ENCODE measurements around the gene PEPD. TPM values are rescaled to one million over a fixed set of nuclear protein-coding genes. Genes with fewer than 3 reads are reported as not detected.
A peak's percentile ranks its signal among the peaks of the same experiment; 100 is the strongest.
"Not testable (repeated sequence)": the region's sequence is repeated elsewhere in the genome, so short reads cannot be mapped to it uniquely, and the experiment has no call there.

Gene PEPD
- total RNA-seq, 1 donor from 2014 or later = 24.0 TPM

DNA sequence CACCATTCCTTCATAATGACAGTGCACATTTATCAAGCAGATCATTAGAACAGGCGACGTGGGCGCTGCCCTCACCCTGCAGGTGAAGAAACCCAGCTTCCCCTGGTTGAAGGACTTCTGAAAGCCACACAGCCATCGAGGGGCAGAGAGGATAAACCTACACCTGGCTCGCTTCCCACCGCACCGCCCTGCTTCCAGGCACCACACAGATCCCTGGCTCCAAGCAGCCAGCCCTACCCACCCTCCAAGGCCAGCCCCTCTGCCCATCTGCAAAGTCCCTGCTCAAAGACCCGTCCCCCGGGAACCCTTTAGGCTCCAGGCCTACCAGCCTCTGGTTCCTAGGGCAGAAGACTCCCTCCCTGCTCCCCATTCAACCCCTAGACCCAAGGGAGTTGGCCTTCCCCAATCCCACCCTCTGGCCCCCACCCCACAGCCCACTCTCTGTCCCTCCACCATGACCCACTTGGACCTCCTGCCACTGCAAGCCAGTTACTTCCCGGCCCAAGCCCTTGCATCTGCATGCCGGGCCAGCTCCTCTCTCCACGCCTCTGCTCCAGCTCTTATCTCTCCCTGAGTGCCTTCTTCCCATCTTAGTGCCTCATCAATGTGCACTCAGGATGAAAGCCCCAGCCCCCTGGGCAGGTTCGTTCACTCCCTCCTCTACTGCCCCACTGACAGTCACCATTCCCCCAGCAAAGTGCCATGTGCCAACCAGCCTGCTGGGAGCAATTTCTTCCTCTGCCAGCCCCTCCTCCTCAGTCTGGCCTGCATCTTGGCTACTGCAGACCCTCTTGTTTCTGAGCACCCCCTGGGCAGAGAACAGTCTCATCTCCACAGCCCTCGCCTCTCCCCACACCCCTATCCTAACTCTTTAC is 28.0 kb downstream of the PEPD start:
- Histone ChIP-seq H3K4me1 (ENCODE audit: control insufficient read depth in 3 of 3, insufficient read depth in 3 of 3, low read length in 3 of 3) (no peaks in the 10 kb centered on the region), H3K4me3 (ENCODE audit: low read length in 3 of 3) (no peak overlapping the region), H3K36me3 (ENCODE audit: control insufficient read depth in 3 of 3, insufficient read depth in 3 of 3, low read length in 3 of 3) (peaks cover 0 to 15% (median 8%) of the 10 kb centered on the region in 3 donors), H3K9ac (ENCODE audit: low read depth in 1 of 3, low read length in 3 of 3) (no peak overlapping the region), H3K27ac (ENCODE audit: low read depth, low read length) (no peak overlapping the region), H3K9me3 (ENCODE audit: control insufficient read depth in 3 of 3, low read length in 3 of 3) (no peaks in the 10 kb centered on the region), H3K27me3 (ENCODE audit: control insufficient read depth in 3 of 3, insufficient read depth in 3 of 3, low read length in 3 of 3) (no peaks in the 10 kb centered on the region)

- Histone ChIP-seq H3K4me3 (ENCODE audit: low read length in 3 of 3) (no peak overlapping the region), H3K27me3 (ENCODE audit: control insufficient read depth in 3 of 3, insufficient read depth in 3 of 3, low read length in 3 of 3) (no peaks in the 10 kb centered on the region), H3K4me1 (ENCODE audit: control insufficient read depth in 3 of 3, insufficient read depth in 3 of 3, low read length in 3 of 3) (no peaks in the 10 kb centered on the region), H3K36me3 (ENCODE audit: control insufficient read depth in 3 of 3, insufficient read depth in 3 of 3, low read length in 3 of 3) (peaks cover 0 to 11% (median 9%) of the 10 kb centered on the region in 3 donors), H3K27ac (ENCODE audit: low read depth, low read length) (no peak overlapping the region), H3K9me3 (ENCODE audit: control insufficient read depth in 3 of 3, low read length in 3 of 3) (no peaks in the 10 kb centered on the region), H3K9ac (ENCODE audit: low read depth in 1 of 3, low read length in 3 of 3) (no peak overlapping the region)
Observed at GRCh38 chr19:33492951-33493350, 28.6 kb downstream of the PEPD start.

- Histone ChIP-seq H3K9me3 (ENCODE audit: control insufficient read depth in 3 of 3, low read length in 3 of 3) (no peaks in the 10 kb centered on the region), H3K27me3 (ENCODE audit: control insufficient read depth in 3 of 3, insufficient read depth in 3 of 3, low read length in 3 of 3) (no peaks in the 10 kb centered on the region), H3K4me3 (ENCODE audit: low read length in 3 of 3) (no peak overlapping the region), H3K9ac (ENCODE audit: low read depth in 1 of 3, low read length in 3 of 3) (no peak overlapping the region), H3K4me1 (ENCODE audit: control insufficient read depth in 3 of 3, insufficient read depth in 3 of 3, low read length in 3 of 3) (peaks cover 3 to 5% (median 4%) of the 10 kb centered on the region in 3 donors), H3K36me3 (ENCODE audit: control insufficient read depth in 3 of 3, insufficient read depth in 3 of 3, low read length in 3 of 3) (peaks cover 0 to 8% (median 7%) of the 10 kb centered on the region in 3 donors), H3K27ac (ENCODE audit: low read depth, low read length) (no peak overlapping the region)
Observed at GRCh38 chr19:33492090-33492489, 29.5 kb downstream of the PEPD start.

DNA sequence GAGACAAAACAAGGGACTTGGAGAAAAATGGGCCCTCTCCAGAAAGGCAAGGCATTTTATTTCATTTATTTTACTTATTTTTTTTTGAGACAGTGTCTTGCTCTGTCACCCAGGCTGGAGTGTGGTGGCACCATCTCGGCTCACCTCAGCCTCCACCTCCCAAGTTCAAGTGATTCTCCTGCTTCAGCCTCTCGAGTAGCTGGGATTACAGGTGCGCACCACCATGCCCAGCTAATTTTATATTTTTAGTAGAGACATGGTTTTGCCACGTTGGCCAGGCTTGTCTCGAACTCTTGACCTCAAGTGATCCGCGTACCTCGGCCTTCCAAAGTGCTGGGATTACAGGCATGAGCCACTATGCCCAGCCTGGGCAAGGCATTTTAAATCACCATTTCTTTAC is 31.0 kb downstream of the PEPD start:
- H3K9me3 ChIP-seq (ENCODE audit: control insufficient read depth in 3 of 3, low read length in 3 of 3); H3K27me3 ChIP-seq (ENCODE audit: control insufficient read depth in 3 of 3, insufficient read depth in 3 of 3, low read length in 3 of 3); H3K27ac ChIP-seq (ENCODE audit: low read depth, low read length); H3K36me3 ChIP-seq (ENCODE audit: control insufficient read depth in 3 of 3, insufficient read depth in 3 of 3, low read length in 3 of 3); H3K4me3 ChIP-seq (ENCODE audit: low read length in 3 of 3); H3K9ac ChIP-seq (ENCODE audit: low read depth in 1 of 3, low read length in 3 of 3): not testable (repeated sequence)
- H3K4me1 ChIP-seq (ENCODE audit: control insufficient read depth in 3 of 3, insufficient read depth in 3 of 3, low read length in 3 of 3) = peaks cover 9 to 18% (median 13%) of the 10 kb centered on the region in 3 donors

- Histone ChIP-seq H3K36me3 (ENCODE audit: control insufficient read depth in 3 of 3, insufficient read depth in 3 of 3, low read length in 3 of 3) (peaks cover 0 to 8% (median 0%) of the 10 kb centered on the region in 3 donors), H3K27me3 (ENCODE audit: control insufficient read depth in 3 of 3, insufficient read depth in 3 of 3, low read length in 3 of 3) (no peaks in the 10 kb centered on the region), H3K4me1 (ENCODE audit: control insufficient read depth in 3 of 3, insufficient read depth in 3 of 3, low read length in 3 of 3) (peaks cover 9 to 18% (median 13%) of the 10 kb centered on the region in 3 donors), H3K9ac (ENCODE audit: low read depth in 1 of 3, low read length in 3 of 3) (no peak overlapping the region), H3K4me3 (ENCODE audit: low read length in 3 of 3) (no peak overlapping the region), H3K27ac (ENCODE audit: low read depth, low read length) (no peak overlapping the region), H3K9me3 (ENCODE audit: control insufficient read depth in 3 of 3, low read length in 3 of 3) (no peaks in the 10 kb centered on the region)
Observed at GRCh38 chr19:33490041-33490451, 31.5 kb downstream of the PEPD start.

GRCh38 chr19:33488826-33489225 is 32.8 kb downstream of the PEPD start:
- no peak overlapping the region for H3K27ac ChIP-seq (ENCODE audit: low read depth, low read length)
- H3K36me3 ChIP-seq (ENCODE audit: control insufficient read depth in 3 of 3, insufficient read depth in 3 of 3, low read length in 3 of 3) = peaks cover 0 to 9% (median 0%) of the 10 kb centered on the region in 3 donors
- no peak overlapping the region for H3K9ac ChIP-seq (ENCODE audit: low read depth in 1 of 3, low read length in 3 of 3)
- H3K4me3 ChIP-seq (ENCODE audit: low read length in 3 of 3) = no peak overlapping the region
- no peaks in the 10 kb centered on the region for H3K27me3 ChIP-seq (ENCODE audit: control insufficient read depth in 3 of 3, insufficient read depth in 3 of 3, low read length in 3 of 3)
- H3K9me3 ChIP-seq (ENCODE audit: control insufficient read depth in 3 of 3, low read length in 3 of 3) = no peaks in the 10 kb centered on the region
- peaks cover 9 to 24% (median 13%) of the 10 kb centered on the region in 3 donors for H3K4me1 ChIP-seq (ENCODE audit: control insufficient read depth in 3 of 3, insufficient read depth in 3 of 3, low read length in 3 of 3)

DNA sequence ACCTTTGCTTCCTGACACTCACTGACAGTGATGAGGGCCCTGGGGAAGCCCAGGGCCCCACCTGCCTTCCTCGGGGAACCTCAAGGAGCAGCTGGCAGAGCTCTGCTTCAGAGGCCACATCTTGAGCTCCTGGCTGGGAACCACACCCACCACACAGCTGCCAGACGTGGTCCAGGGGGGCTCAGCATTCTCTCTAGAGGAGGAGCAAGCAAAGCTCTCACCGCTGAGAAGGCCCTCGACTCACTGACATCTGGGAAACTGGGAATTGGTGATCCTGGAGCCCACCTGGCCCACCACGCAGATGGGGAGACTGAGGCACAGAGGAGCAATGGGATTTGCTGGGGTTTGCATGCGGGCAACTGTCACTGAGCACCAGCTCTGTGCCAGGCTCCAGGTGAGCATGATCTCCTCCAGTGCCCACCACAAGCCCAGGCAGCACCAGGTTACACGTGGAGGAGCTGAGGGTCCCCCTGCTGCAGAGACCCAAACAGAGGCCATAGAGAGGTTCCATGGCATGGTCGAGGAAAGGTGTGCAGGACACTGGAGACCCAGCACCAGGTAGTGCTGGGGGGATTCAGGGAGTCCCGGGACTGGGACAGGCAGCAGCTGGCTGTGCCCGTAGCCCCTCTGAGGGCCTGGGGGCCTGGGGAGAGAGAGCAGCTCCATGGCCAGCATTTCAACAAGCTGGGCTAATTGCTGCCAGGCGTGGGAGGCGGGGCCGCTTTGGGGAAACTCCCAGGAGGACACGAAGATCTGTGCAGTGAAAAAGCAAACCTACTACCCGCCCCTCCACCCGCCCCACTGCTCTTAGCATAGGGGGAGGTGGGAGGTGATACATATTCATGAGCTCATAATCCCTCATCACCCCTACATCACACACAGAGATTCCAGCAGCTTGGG is 33.4 kb downstream of the PEPD start:
- Histone ChIP-seq H3K27ac (ENCODE audit: low read depth, low read length) (no peak overlapping the region), H3K36me3 (ENCODE audit: control insufficient read depth in 3 of 3, insufficient read depth in 3 of 3, low read length in 3 of 3) (peaks cover 0 to 11% (median 0%) of the 10 kb centered on the region in 3 donors), H3K9me3 (ENCODE audit: control insufficient read depth in 3 of 3, low read length in 3 of 3) (no peaks in the 10 kb centered on the region), H3K4me1 (ENCODE audit: control insufficient read depth in 3 of 3, insufficient read depth in 3 of 3, low read length in 3 of 3) (peaks cover 9 to 25% (median 13%) of the 10 kb centered on the region in 3 donors), H3K9ac (ENCODE audit: low read depth in 1 of 3, low read length in 3 of 3) (no peak overlapping the region), H3K4me3 (ENCODE audit: low read length in 3 of 3) (no peak overlapping the region), H3K27me3 (ENCODE audit: control insufficient read depth in 3 of 3, insufficient read depth in 3 of 3, low read length in 3 of 3) (no peaks in the 10 kb centered on the region)

DNA sequence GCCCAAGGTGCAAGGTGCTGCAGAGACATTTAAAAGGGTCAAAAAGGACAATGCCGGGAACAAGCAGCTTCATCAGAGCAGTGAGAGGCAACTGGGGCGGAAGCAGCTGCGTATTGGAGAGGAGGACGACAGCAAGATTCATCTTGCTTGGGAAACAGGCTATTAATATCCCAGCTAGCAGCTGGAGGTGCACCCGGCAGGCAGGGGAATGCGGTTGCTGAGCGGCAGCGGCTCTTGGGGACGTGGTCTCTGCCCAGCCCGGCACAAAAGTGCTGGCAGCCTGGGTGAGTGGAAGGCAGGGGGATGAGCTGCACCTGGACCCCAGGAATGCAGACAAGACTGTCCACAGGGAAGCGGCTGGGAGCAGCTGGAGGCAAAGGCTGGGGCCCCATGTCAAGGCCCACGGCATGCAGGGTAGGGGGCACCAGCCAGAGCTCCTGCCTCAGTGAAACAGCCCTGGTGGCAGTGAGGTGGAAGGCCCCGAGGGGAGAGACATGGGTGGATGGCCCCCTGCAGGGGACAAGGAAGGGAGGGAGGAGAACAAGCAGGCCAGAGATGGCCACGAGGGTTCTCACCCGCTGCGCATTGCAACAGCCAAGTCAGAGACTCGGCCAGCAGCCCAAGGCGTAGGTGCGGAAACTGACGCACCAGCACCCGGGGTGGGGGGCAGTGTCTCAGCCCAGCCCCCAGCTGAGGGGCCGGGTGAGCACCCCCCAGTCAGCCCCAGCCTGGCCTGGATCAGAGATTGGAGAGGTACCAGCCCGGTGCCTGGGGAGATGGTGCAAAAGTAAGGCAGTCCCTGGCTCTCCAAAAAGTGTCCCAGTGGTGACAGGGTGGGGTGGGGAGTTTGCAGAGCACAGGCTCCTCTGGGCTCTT is 34.4 kb downstream of the PEPD start:
- H3K27ac ChIP-seq (ENCODE audit: low read depth, low read length) = peak overlapping the region; percentile 83

GRCh38 chr19:33486407-33486806 is 35.2 kb downstream of the PEPD start:
- no peaks in the 10 kb centered on the region for H3K9me3 ChIP-seq (ENCODE audit: control insufficient read depth in 3 of 3, low read length in 3 of 3)
- peak overlapping the region in 2 of 3 donors; percentile 52 to 69 for H3K4me3 ChIP-seq (ENCODE audit: low read length in 3 of 3)
- H3K27ac ChIP-seq (ENCODE audit: low read depth, low read length) = peak overlapping the region; percentile 83
- peak overlapping the region; percentile 33 to 76 (median 71) for H3K9ac ChIP-seq (ENCODE audit: low read depth in 1 of 3, low read length in 3 of 3)
- no peaks in the 10 kb centered on the region for H3K27me3 ChIP-seq (ENCODE audit: control insufficient read depth in 3 of 3, insufficient read depth in 3 of 3, low read length in 3 of 3)
- peaks cover 9 to 25% (median 13%) of the 10 kb centered on the region in 3 donors for H3K4me1 ChIP-seq (ENCODE audit: control insufficient read depth in 3 of 3, insufficient read depth in 3 of 3, low read length in 3 of 3)
- peaks cover 0 to 11% (median 2%) of the 10 kb centered on the region in 3 donors for H3K36me3 ChIP-seq (ENCODE audit: control insufficient read depth in 3 of 3, insufficient read depth in 3 of 3, low read length in 3 of 3)

More for the DNA sequence above, 34.4 kb downstream of the PEPD start:
- Histone ChIP-seq H3K36me3 (ENCODE audit: control insufficient read depth in 3 of 3, insufficient read depth in 3 of 3, low read length in 3 of 3) (peaks cover 0 to 11% (median 0%) of the 10 kb centered on the region in 3 donors), H3K4me3 (ENCODE audit: low read length in 3 of 3) (peak overlapping the region; percentile 4 to 69 (median 52)), H3K27me3 (ENCODE audit: control insufficient read depth in 3 of 3, insufficient read depth in 3 of 3, low read length in 3 of 3) (no peaks in the 10 kb centered on the region), H3K9ac (ENCODE audit: low read depth in 1 of 3, low read length in 3 of 3) (peak overlapping the region; percentile 43 to 76 (median 71)), H3K4me1 (ENCODE audit: control insufficient read depth in 3 of 3, insufficient read depth in 3 of 3, low read length in 3 of 3) (peaks cover 9 to 25% (median 13%) of the 10 kb centered on the region in 3 donors), H3K9me3 (ENCODE audit: control insufficient read depth in 3 of 3, low read length in 3 of 3) (no peaks in the 10 kb centered on the region)
